Astrocyte (in vitro differentiated cells and primary cell): Measurements from ENCODE around the gene SLC27A3. TPM values are rescaled to one million over a fixed set of nuclear protein-coding genes. Genes with fewer than 3 reads are reported as not detected.

Experiments used
- DNase-seq: peaks from one replicate; pipeline ENCODE4 v3.0.0-alpha.2; 2010; ENCODE audit warnings: low read depth
- FAIRE-seq: peaks from 2 replicates; lab custom pipeline; 2011; peaks lifted over from hg19 to GRCh38; lab: Jason Lieb, UNC
- H2AFZ ChIP-seq: 2 replicates; pipeline ENCODE4 v1.6.0; 2012; ENCODE audit warnings: low read depth, low read length, inconsistent platforms
- H3K27ac ChIP-seq: 2 replicates; pipeline ENCODE4 v1.5.1; 2011; ENCODE audit warnings: low read depth, low read length, inconsistent platforms
- H3K27me3 ChIP-seq: 2 replicates; pipeline ENCODE4 v1.6.0; 2011; ENCODE audit warnings: low read length, inconsistent platforms; ENCODE audit not compliant: insufficient read depth
- H3K36me3 ChIP-seq: 2 replicates; pipeline ENCODE4 v1.5.1; 2011; ENCODE audit warnings: low read length, inconsistent platforms; ENCODE audit not compliant: insufficient read depth
- H3K4me1 ChIP-seq: 2 replicates; pipeline ENCODE4 v1.5.1; 2011; ENCODE audit warnings: low read length, inconsistent platforms; ENCODE audit not compliant: insufficient read depth
- H3K4me2 ChIP-seq: 2 replicates; pipeline ENCODE4 v1.6.0; 2012; ENCODE audit warnings: low read length, inconsistent platforms
- H3K4me3 ChIP-seq: 2 replicates; pipeline ENCODE4 v1.5.1; 2011; ENCODE audit warnings: low read depth, mild to moderate bottlenecking, low read length, inconsistent platforms; ENCODE audit not compliant: insufficient read depth
- H3K79me2 ChIP-seq: 2 replicates; pipeline ENCODE4 v1.6.0; 2012; ENCODE audit warnings: mild to moderate bottlenecking, low read length, inconsistent platforms; ENCODE audit not compliant: insufficient read depth
- H3K9ac ChIP-seq: 2 replicates; pipeline ENCODE4 v1.6.0; 2012; ENCODE audit warnings: mild to moderate bottlenecking, low read length, inconsistent platforms
- H3K9me3 ChIP-seq: 2 replicates; pipeline ENCODE4 v1.5.1; 2012; ENCODE audit warnings: low read depth, mild to moderate bottlenecking, low read length, inconsistent platforms; ENCODE audit not compliant: insufficient read depth
- H4K20me1 ChIP-seq: 2 replicates; pipeline ENCODE4 v1.6.0; 2012; ENCODE audit warnings: low read length, inconsistent platforms; ENCODE audit not compliant: insufficient read depth
- H3K27ac Mint-ChIP-seq: one replicate; pipeline ENCODE4 v1.8.0; 2021; ENCODE audit warnings: mild to moderate bottlenecking, mixed read lengths; ENCODE audit not compliant: unreplicated experiment
- H3K27me3 Mint-ChIP-seq: one replicate; pipeline ENCODE4 v1.8.0; 2021; ENCODE audit warnings: low read depth, mixed read lengths; ENCODE audit not compliant: unreplicated experiment
- H3K36me3 Mint-ChIP-seq: one replicate; pipeline ENCODE4 v1.8.0; 2021; ENCODE audit warnings: low read depth, mixed read lengths; ENCODE audit not compliant: unreplicated experiment
- H3K4me1 Mint-ChIP-seq: one replicate; pipeline ENCODE4 v1.8.0; 2021; ENCODE audit warnings: low read depth, mixed read lengths; ENCODE audit not compliant: unreplicated experiment
- H3K4me3 Mint-ChIP-seq: one replicate; pipeline ENCODE4 v1.8.0; 2021; ENCODE audit warnings: mild to moderate bottlenecking, moderate library complexity, mixed read lengths; ENCODE audit not compliant: unreplicated experiment
- H3K9me3 Mint-ChIP-seq: one replicate; pipeline ENCODE4 v1.8.0; 2021; ENCODE audit warnings: mild to moderate bottlenecking, mixed read lengths; ENCODE audit not compliant: unreplicated experiment
- CTCF ChIP-seq: IDR thresholded peaks from 2 replicates; pipeline ENCODE4 v1.5.1; 2011; ENCODE audit warnings: low read depth, mild to moderate bottlenecking, inconsistent platforms, low read length, moderate library complexity; ENCODE audit not compliant: insufficient read depth
- EZH2 ChIP-seq: IDR thresholded peaks from 2 replicates; pipeline ENCODE4 v1.6.1; 2012; ENCODE audit warnings: mild to moderate bottlenecking, low read length, inconsistent platforms; ENCODE audit not compliant: insufficient read depth
- total RNA-seq: library from RNA; stranded (reverse); gene quantifications from 2 replicates; pipeline ENCODE4 v1.2.1, GENCODE V29; 2021

Gene SLC27A3
- total RNA-seq, 1 donor from 2014 or later: 5.9 TPM

- Histone ChIP-seq H3K27me3 (no peaks in the 10 kb centered on the region), H3K4me2 (no peak overlapping the region), H3K27ac (no peak overlapping the region), H3K4me3 (no peak overlapping the region), H4K20me1 (peaks cover 8% of the 10 kb centered on the region), H3K9me3 (no peaks in the 10 kb centered on the region), H3K9ac (no peak overlapping the region), H3K4me1 (peaks cover 5% of the 10 kb centered on the region), H3K79me2 (peaks cover 15% of the 10 kb centered on the region), H3K36me3 (no peaks in the 10 kb centered on the region), H2AFZ (no peak overlapping the region)
- H3K27ac Mint-ChIP-seq: no peak overlapping the region
- TF ChIP-seq CTCF (no peak), EZH2 (no peak)
- H3K4me3 Mint-ChIP-seq: no peak overlapping the region
- H3K27me3 Mint-ChIP-seq: no peaks in the 10 kb centered on the region
- peaks cover 10% of the 10 kb centered on the region for H3K36me3 Mint-ChIP-seq
- H3K9me3 Mint-ChIP-seq: no peaks in the 10 kb centered on the region
- FAIRE-seq (no peak), DNase-seq (no peak)
- peaks cover 5% of the 10 kb centered on the region for H3K4me1 Mint-ChIP-seq
Measured at GRCh38 chr1:153733970-153734369, 41.2 kb upstream of the SLC27A3 start.

- H3K4me1 ChIP-seq: no peaks in the 10 kb centered on the region
- FAIRE-seq (no peak), DNase-seq (no peak)
- H3K27ac ChIP-seq: no peak overlapping the region
- H3K4me2 ChIP-seq: no peak overlapping the region
- peaks cover 8% of the 10 kb centered on the region for H4K20me1 ChIP-seq
- Mint-ChIP-seq H3K27me3 (no peaks in the 10 kb centered on the region), H3K9me3 (no peaks in the 10 kb centered on the region), H3K4me3 (no peak overlapping the region), H3K27ac (peak overlapping the region; percentile 34), H3K36me3 (peaks cover 8% of the 10 kb centered on the region), H3K4me1 (no peaks in the 10 kb centered on the region)
- no peaks in the 10 kb centered on the region for H3K27me3 ChIP-seq
- H2AFZ ChIP-seq: no peak overlapping the region
- no peaks in the 10 kb centered on the region for H3K36me3 ChIP-seq
- no peak overlapping the region for H3K4me3 ChIP-seq
- no peak overlapping the region for H3K9ac ChIP-seq
- H3K9me3 ChIP-seq: no peaks in the 10 kb centered on the region
- TF ChIP-seq CTCF (no peak), EZH2 (no peak)
- peaks cover 10% of the 10 kb centered on the region for H3K79me2 ChIP-seq
Measured at GRCh38 chr1:153734396-153735089, 40.7 kb upstream of the SLC27A3 start.

GRCh38 chr1:153735090-153735420 is 40.2 kb upstream of the SLC27A3 start:
- DNase-seq (no peak), FAIRE-seq (no peak)
- Histone ChIP-seq H3K4me1 (no peaks in the 10 kb centered on the region), H2AFZ (no peak overlapping the region), H3K9ac (no peak overlapping the region), H4K20me1 (peaks cover 8% of the 10 kb centered on the region), H3K27ac (no peak overlapping the region), H3K27me3 (no peaks in the 10 kb centered on the region), H3K4me3 (no peak overlapping the region), H3K36me3 (no peaks in the 10 kb centered on the region), H3K79me2 (peaks cover 10% of the 10 kb centered on the region), H3K9me3 (no peaks in the 10 kb centered on the region), H3K4me2 (no peak overlapping the region)
- Mint-ChIP-seq H3K4me1 (no peaks in the 10 kb centered on the region), H3K9me3 (no peaks in the 10 kb centered on the region), H3K27me3 (no peaks in the 10 kb centered on the region), H3K4me3 (no peak overlapping the region), H3K27ac (no peak overlapping the region), H3K36me3 (peaks cover 8% of the 10 kb centered on the region)
- no peak for TF ChIP-seq CTCF
- TF ChIP-seq EZH2: no peak
